Panc1 (cell line): ENCODE measurements around the gene ANKRD10. TPM values are rescaled to one million over a fixed set of nuclear protein-coding genes. Genes with fewer than 3 reads are reported as not detected.
A peak's percentile ranks its signal among the peaks of the same experiment; 100 is the strongest.

ENCODE experiments used
- ATAC-seq: fragments of 200-7000 bp; cut with Tn5 transposase; 2 replicates; pipeline ENCODE4 v1.9.1; 2020; ENCODE audit warnings: mild to moderate bottlenecking, moderate library complexity
- BruUV-seq: library from RNA; stranded (reverse); fragments of 400-500 nt; replicated peaks from 2 replicates; lab custom pipeline; 2021; lab: Mats Ljungman, UMichigan
- CTCF ChIA-PET: fragments of 300-600 bp; sonication (Branson Sonifier 250); formaldehyde crosslinking; loops from one replicate; lab custom pipeline; 2022; ENCODE audit warnings: antibody characterized with exemption; lab: Charles Lee
- POLR2A ChIA-PET: fragments of 300-600 bp; sonication (Branson Sonifier 250); formaldehyde crosslinking; loops from one replicate; lab custom pipeline; 2022; ENCODE audit warnings: antibody characterized with exemption; lab: Charles Lee
- DNase-seq: peaks from one replicate; pipeline ENCODE4 v3.0.0-alpha.2; 2010; ENCODE audit warnings: low read depth, low spot score
- H3K27ac ChIP-seq: 2 replicates; pipeline ENCODE4 v1.5.1; 2011; ENCODE audit warnings: mild to moderate bottlenecking, low read length, inconsistent platforms
- H3K27me3 ChIP-seq: fragments of 200-500 bp; sonication (Bioruptor generic); 2 replicates; pipeline ENCODE4 v1.6.0; 2014; ENCODE audit warnings: low read length, inconsistent platforms; ENCODE audit not compliant: control insufficient read depth, insufficient read depth
- H3K36me3 ChIP-seq: fragments of 200-500 bp; sonication (Bioruptor generic); 2 replicates; pipeline ENCODE4 v1.5.1; 2014; ENCODE audit warnings: inconsistent platforms, mild to moderate bottlenecking, low read length, moderate library complexity; ENCODE audit not compliant: control insufficient read depth, insufficient read depth
- H3K4me1 ChIP-seq: 2 replicates; pipeline ENCODE4 v1.5.1; 2011; ENCODE audit warnings: inconsistent platforms, mild to moderate bottlenecking, low read length, moderate library complexity; ENCODE audit not compliant: control insufficient read depth, insufficient read depth
- H3K4me3 ChIP-seq, 2 experiments: 2 replicates each; pipeline ENCODE4 v1.5.1; 2011 to 2012; ENCODE audit warnings: low read depth in 2 of 2, low read length in 2 of 2, mild to moderate bottlenecking in 2 of 2, inconsistent platforms in 1 of 2, moderate library complexity in 1 of 2
- H3K9me3 ChIP-seq: fragments of 200-500 bp; sonication (Bioruptor generic); 2 replicates; pipeline ENCODE4 v1.5.1; 2014; ENCODE audit warnings: low read depth, mild to moderate bottlenecking, inconsistent platforms, low read length, moderate library complexity; ENCODE audit not compliant: control insufficient read depth, insufficient read depth
- POLR2AphosphoS5 ChIP-seq: IDR thresholded peaks from 2 replicates; pipeline ENCODE4 v1.6.1; 2012; ENCODE audit warnings: mild to moderate bottlenecking, low read depth, low read length, moderate library complexity
- SIN3A ChIP-seq: IDR thresholded peaks from 2 replicates; pipeline ENCODE4 v1.6.1; 2012; ENCODE audit warnings: low read depth, mild to moderate bottlenecking, low read length, moderate library complexity, borderline replicate concordance; ENCODE audit not compliant: insufficient read depth
- TCF7L2 ChIP-seq: IDR thresholded peaks from 2 replicates; pipeline ENCODE4 v1.6.1; 2011; ENCODE audit warnings: mild to moderate bottlenecking, low read depth, low read length, inconsistent platforms
- in situ Hi-C: cut with HindIII; loops from 2 replicates; pipeline ENCODE4 v1.10.0; 2016; ENCODE audit warnings: low sequenced_read_pairs, low pct_unique_long_range_greater_than_20kb
- intact Hi-C: fragments of 100-400 bp; cut with micrococcal nuclease; formaldehyde crosslinking; loops from one replicate; pipeline ENCODE4 v1.10.0; 2022; ENCODE audit not compliant: unreplicated experiment
- total RNA-seq: library from RNA; stranded (reverse); gene quantifications from one replicate; pipeline ENCODE4 v1.2.1, GENCODE V29; 2021; ENCODE audit not compliant: unreplicated experiment
- TF ChIP-seq, protein P1 (sequence below): fragments of 450-650 bp; IDR thresholded peaks from 2 replicates; pipeline ENCODE4 v1.5.1; 2017; ENCODE audit warnings: mild to moderate bottlenecking
- TF ChIP-seq, protein P2 (sequence below), 2 experiments: IDR thresholded peaks; 2 replicates each; pipeline ENCODE4 v1.6.1; 2011 to 2012; ENCODE audit warnings: low read depth in 2 of 2, control low read depth in 1 of 2, low read length in 1 of 2, mild to moderate bottlenecking in 1 of 2, moderate library complexity in 1 of 2; ENCODE audit not compliant: insufficient read depth in 1 of 2

ANKRD10 gene
- total RNA-seq, 1 experiment from 2014 or later = 76.8 TPM

- CTCF ChIA-PET = no interaction called here
- H3K9me3 ChIP-seq = no peaks in the 10 kb centered on the region
- no peaks in the 10 kb centered on the region; the same call in 1 of the 2 replicates for H3K36me3 ChIP-seq
- H3K4me1 ChIP-seq = no peaks in the 10 kb centered on the region
- ATAC-seq (no peak), DNase-seq (no peak)
- TF ChIP-seq POLR2AphosphoS5 (0 out of 2 replicates have a peak, but pooled peaks have one; percentile 41), TCF7L2 (no peak)
- TF ChIP-seq, protein P1, sequence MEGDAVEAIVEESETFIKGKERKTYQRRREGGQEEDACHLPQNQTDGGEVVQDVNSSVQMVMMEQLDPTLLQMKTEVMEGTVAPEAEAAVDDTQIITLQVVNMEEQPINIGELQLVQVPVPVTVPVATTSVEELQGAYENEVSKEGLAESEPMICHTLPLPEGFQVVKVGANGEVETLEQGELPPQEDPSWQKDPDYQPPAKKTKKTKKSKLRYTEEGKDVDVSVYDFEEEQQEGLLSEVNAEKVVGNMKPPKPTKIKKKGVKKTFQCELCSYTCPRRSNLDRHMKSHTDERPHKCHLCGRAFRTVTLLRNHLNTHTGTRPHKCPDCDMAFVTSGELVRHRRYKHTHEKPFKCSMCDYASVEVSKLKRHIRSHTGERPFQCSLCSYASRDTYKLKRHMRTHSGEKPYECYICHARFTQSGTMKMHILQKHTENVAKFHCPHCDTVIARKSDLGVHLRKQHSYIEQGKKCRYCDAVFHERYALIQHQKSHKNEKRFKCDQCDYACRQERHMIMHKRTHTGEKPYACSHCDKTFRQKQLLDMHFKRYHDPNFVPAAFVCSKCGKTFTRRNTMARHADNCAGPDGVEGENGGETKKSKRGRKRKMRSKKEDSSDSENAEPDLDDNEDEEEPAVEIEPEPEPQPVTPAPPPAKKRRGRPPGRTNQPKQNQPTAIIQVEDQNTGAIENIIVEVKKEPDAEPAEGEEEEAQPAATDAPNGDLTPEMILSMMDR = no peak
- intact Hi-C loops (no loop called here), in situ Hi-C loops (no loop called here)
- BruUV-seq = no TSS peak
- H3K27me3 ChIP-seq = no peaks in the 10 kb centered on the region
- POLR2A ChIA-PET = no interaction called here
- no peak overlapping the region for H3K27ac ChIP-seq
- no peak overlapping the region for H3K4me3 ChIP-seq
These were observed 27.1 kb downstream of the ANKRD10 start for GRCh38 chr13:110887597-110888333.

- in situ Hi-C loops (no loop called here), intact Hi-C loops (no loop called here)
- no TSS peak for BruUV-seq
- Histone ChIP-seq H3K4me3 (no peak overlapping the region), H3K4me1 (no peaks in the 10 kb centered on the region), H3K9me3 (no peaks in the 10 kb centered on the region), H3K36me3 (no peaks in the 10 kb centered on the region; the same call in 1 of the 2 replicates), H3K27ac (no peak overlapping the region), H3K27me3 (no peaks in the 10 kb centered on the region)
- POLR2A ChIA-PET = no interaction called here
- DNase-seq (no peak), ATAC-seq (peak; percentile 46; the same call in 1 of the 2 replicates)
- TF ChIP-seq, protein P1 = no peak
- TF ChIP-seq SIN3A = no peak
- TF ChIP-seq TCF7L2 = no peak
- no peak; the same call in 1 of the 2 replicates for TF ChIP-seq POLR2AphosphoS5
- TF ChIP-seq, protein P2, sequence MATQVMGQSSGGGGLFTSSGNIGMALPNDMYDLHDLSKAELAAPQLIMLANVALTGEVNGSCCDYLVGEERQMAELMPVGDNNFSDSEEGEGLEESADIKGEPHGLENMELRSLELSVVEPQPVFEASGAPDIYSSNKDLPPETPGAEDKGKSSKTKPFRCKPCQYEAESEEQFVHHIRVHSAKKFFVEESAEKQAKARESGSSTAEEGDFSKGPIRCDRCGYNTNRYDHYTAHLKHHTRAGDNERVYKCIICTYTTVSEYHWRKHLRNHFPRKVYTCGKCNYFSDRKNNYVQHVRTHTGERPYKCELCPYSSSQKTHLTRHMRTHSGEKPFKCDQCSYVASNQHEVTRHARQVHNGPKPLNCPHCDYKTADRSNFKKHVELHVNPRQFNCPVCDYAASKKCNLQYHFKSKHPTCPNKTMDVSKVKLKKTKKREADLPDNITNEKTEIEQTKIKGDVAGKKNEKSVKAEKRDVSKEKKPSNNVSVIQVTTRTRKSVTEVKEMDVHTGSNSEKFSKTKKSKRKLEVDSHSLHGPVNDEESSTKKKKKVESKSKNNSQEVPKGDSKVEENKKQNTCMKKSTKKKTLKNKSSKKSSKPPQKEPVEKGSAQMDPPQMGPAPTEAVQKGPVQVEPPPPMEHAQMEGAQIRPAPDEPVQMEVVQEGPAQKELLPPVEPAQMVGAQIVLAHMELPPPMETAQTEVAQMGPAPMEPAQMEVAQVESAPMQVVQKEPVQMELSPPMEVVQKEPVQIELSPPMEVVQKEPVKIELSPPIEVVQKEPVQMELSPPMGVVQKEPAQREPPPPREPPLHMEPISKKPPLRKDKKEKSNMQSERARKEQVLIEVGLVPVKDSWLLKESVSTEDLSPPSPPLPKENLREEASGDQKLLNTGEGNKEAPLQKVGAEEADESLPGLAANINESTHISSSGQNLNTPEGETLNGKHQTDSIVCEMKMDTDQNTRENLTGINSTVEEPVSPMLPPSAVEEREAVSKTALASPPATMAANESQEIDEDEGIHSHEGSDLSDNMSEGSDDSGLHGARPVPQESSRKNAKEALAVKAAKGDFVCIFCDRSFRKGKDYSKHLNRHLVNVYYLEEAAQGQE (IDR thresholded peaks at IDR 0.05; ENCODE audit: insufficient read depth in 1 of 2, low read depth in 2 of 2, low read length in 1 of 2) = no peak
- CTCF ChIA-PET = no interaction called here
These were observed 27.8 kb downstream of the ANKRD10 start for GRCh38 chr13:110886870-110887596.
